Thyroid gland (tissue), 4 donors: ENCODE results near the gene GLTP. TPM values are rescaled to one million over a fixed set of nuclear protein-coding genes. Genes with fewer than 3 reads are reported as not detected.
"Not testable (repeated sequence)": the region's sequence is repeated elsewhere in the genome, so short reads cannot be mapped to it uniquely, and the experiment has no call there.

ENCODE experiments used
- DNase-seq, 2 donors: peaks; one replicate each; pipeline ENCODE4 v3.0.0-alpha.2; 2019
- H3K27ac ChIP-seq, 3 donors: fragments of 200-600 bp; sonication (generic); 1 replicate in 2 of 3; 2 replicates in 1 of 3; pipeline ENCODE4 v1.5.1; 2016 to 2019; ENCODE audit warnings: mild to moderate bottlenecking in 1 of 3, moderate library complexity in 1 of 3
- H3K27me3 ChIP-seq: fragments of 200-600 bp; sonication (generic); one replicate; pipeline ENCODE4 v1.5.1; 2019
- H3K36me3 ChIP-seq, 2 donors: fragments of 200-600 bp; sonication (generic); one replicate each; pipeline ENCODE4 v1.5.1; 2016 to 2019
- H3K4me1 ChIP-seq, 2 donors: fragments of 200-600 bp; sonication (generic); one replicate each; pipeline ENCODE4 v1.5.1; 2017 to 2019
- H3K4me3 ChIP-seq, 3 donors: fragments of 200-600 bp; sonication (generic); replicated peaks in 1 of 3; 1 replicate in 2 of 3; 2 replicates in 1 of 3; pipeline ENCODE4 v1.5.1; 2016; ENCODE audit warnings: mild to moderate bottlenecking in 1 of 3
- H3K9me3 ChIP-seq: fragments of 200-600 bp; sonication (generic); one replicate; pipeline ENCODE4 v1.5.1; 2017
- CTCF ChIP-seq, 6 experiments: fragments of 200-600 bp in 3 of 6; fragments of 450-650 bp in 3 of 6; sonication (generic) in 3 of 6; IDR thresholded peaks; one replicate each; pipeline ENCODE4 v1.5.1; 2016 to 2019; ENCODE audit warnings: antibody characterized with exemption in 6 of 6, mild to moderate bottlenecking in 2 of 6, inconsistent platforms in 1 of 6, moderate library complexity in 1 of 6
- POLR2A ChIP-seq, 2 donors: fragments of 450-650 bp; IDR thresholded peaks; one replicate each; pipeline ENCODE4 v1.6.1; 2017; ENCODE audit warnings: antibody characterized with exemption in 2 of 2, mild to moderate bottlenecking in 2 of 2, moderate library complexity in 1 of 2
- WGBS, 2 donors: methylation state at CpG; one replicate each; pipeline ENCODE4 v1.1.5; 2017; 5-methylcytosine and 5-hydroxymethylcytosine counted together
- intact Hi-C: fragments of 100-400 bp; cut with DNase I; formaldehyde crosslinking; loops from one replicate; pipeline ENCODE4 v1.15.1; 2023
- total RNA-seq, 4 donors: library from RNA; depleted of rRNA; stranded (reverse); fragments of >200 nt; gene quantifications; one replicate each; pipeline ENCODE4 v1.2.3, GENCODE V29; 2016

The GLTP gene
- total RNA-seq, 4 donors from 2014 or later = 49.9 to 72.0 (median 60.2) TPM

DNA sequence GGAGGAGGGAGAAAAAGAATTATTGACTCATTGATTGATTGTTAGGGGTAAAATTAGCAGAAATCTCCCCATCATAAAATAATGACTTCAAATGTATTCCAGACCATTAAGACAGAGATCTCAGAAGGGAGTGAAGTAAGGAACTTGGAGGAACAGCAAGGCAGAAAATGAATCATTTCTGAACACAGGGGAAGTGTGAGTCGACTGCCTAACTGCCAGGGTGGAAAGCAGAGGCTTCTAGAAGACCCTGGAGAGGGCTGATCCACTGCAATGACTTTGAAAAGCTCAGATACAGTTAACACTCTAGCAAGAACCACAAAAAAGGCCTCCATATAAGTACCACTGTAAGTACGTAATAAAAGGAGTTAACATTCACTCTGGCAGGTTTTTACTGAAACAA is 9.7 kb downstream of the GLTP start:
- no peak overlapping the region for H3K4me3 ChIP-seq
- H3K36me3 ChIP-seq = no peaks in the 10 kb centered on the region
- intact Hi-C loops = no loop called here
- DNase-seq = no peak
- H3K27ac ChIP-seq = no peak overlapping the region
- H3K4me1 ChIP-seq = peaks cover 18 to 35% of the 10 kb centered on the region in 2 donors
- H3K9me3 ChIP-seq = no peaks in the 10 kb centered on the region
- no peaks in the 10 kb centered on the region for H3K27me3 ChIP-seq
- TF ChIP-seq POLR2A (IDR thresholded peaks at IDR 0.05) = no peak
- WGBS, 2 donors = 82 to 88% methylated on average over 2 of the region's 2 CpGs

DNA sequence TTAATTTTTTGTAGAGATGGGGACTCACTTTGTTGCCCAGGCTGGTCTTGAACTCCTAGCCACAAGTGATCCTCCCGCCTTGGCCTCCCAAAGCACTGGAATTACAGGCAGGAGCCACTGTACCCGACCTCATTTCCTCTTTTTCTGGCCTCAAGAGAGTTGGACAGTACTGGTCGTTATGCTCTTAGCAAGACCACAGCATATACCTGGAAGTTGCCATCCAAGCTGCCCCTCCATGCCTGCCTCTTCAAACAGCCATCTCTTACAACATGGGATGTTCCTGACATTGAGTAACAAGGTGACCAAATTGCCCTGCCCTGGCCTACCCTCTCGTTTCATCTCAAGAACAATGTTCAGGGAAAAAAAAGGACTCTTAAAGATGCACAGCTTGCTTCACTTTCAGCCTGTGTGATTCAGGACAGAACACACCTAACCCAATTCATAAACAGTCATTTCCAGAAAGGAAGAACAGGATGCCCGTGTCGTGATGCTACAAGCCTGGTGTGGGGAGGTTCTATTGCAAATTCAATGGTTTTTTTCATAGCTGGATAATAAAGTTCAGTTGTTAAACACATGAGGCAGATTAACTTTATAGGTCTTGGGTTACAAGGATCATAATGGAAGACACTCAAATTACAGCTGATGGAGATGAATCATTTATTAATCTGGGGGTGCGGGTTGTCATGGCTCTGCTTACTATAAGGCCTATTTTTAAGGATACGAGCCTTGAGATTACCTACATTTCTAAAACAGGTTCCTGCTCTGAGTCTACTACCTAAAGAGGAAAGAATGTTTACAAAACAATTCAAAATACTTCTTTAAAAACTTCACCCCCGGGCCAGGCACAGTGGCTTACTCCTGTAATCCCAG is 11.9 kb downstream of the GLTP start:
- 81 to 88% methylated on average over 9 of the region's 9 CpGs for WGBS, 2 donors
- Histone ChIP-seq H3K4me1 (peaks cover 28 to 39% of the 10 kb centered on the region in 2 donors), H3K4me3 (no peak overlapping the region), H3K27me3 (no peaks in the 10 kb centered on the region), H3K9me3 (no peaks in the 10 kb centered on the region), H3K36me3 (no peaks in the 10 kb centered on the region), H3K27ac (peak overlapping the region in 1 of 3 donors; percentile 4)
- no peak for TF ChIP-seq CTCF (IDR thresholded peaks at IDR 0.05)
- TF ChIP-seq POLR2A (IDR thresholded peaks at IDR 0.05) = no peak
- intact Hi-C loops = no loop called here
- DNase-seq = no peak

GRCh38 chr12:109864916-109865315 is 15.4 kb downstream of the GLTP start:
- no peak for TF ChIP-seq CTCF (IDR thresholded peaks at IDR 0.05)
- no peak for TF ChIP-seq POLR2A (IDR thresholded peaks at IDR 0.05)
- Histone ChIP-seq H3K27ac (peak overlapping the region; percentile 74 to 85 (median 77)), H3K36me3 (no peaks in the 10 kb centered on the region), H3K4me1 (peaks cover 38 to 59% of the 10 kb centered on the region in 2 donors), H3K9me3 (no peaks in the 10 kb centered on the region), H3K27me3 (no peaks in the 10 kb centered on the region), H3K4me3 (no peak overlapping the region)
- DNase-seq = no peak
- WGBS, 2 donors = 30 to 44% methylated on average over 3 of the region's 3 CpGs
- intact Hi-C loops = no loop called here

DNA sequence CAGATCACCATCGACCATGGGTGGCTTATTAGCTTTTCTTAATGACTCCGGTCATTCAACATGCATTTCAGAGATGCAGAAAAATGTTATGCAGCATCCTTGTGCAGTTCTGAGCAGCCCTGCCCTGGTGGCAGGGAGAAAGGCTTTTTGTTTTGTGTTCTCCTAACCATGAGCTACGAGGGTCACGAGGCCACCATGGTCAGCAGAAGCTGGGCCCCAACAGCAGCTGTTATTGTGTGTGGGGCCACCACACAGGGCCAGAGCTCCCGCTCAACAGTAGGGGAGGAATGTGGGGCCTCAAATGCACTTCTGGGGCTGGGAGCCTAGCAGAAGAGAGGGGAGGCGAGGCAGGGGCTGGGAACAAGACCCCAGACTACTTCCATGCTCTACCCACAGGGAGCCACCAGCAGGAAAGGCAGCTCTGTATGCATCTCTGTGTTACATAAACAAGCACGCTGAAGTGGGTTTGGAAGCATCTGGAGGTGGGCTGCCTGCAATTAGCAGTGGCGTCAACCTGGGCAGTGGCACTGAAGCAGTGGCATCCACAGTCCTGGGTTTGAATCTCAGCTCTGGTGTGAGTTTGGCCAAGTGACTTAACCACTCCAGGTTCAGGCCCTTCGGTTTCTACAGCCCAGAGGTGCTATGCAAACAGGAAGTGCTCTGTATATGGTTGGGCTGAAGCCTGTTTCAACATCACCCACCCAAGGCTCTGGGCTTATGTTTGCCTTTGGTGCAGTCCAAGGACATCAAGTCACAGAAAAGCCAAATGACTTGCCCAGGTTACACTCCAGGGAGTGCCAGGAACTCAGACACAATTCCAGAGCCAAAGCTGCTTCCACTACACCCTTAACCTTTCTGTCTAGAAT is 16.3 kb downstream of the GLTP start:
- peak; percentile 57 to 76 for DNase-seq
- peaks cover 38 to 59% of the 10 kb centered on the region in 2 donors for H3K4me1 ChIP-seq
- H3K27me3 ChIP-seq = no peaks in the 10 kb centered on the region
- H3K36me3 ChIP-seq = no peaks in the 10 kb centered on the region
- TF ChIP-seq CTCF (IDR thresholded peaks at IDR 0.05) = no peak
- peak in 1 of 2 donors; percentile 10 for TF ChIP-seq POLR2A (IDR thresholded peaks at IDR 0.05)
- no peaks in the 10 kb centered on the region for H3K9me3 ChIP-seq
- intact Hi-C loops = no loop called here
- WGBS, 2 donors = 64 to 76% methylated on average over 9 of the region's 9 CpGs
- no peak overlapping the region for H3K4me3 ChIP-seq
- H3K27ac ChIP-seq = peak overlapping the region; percentile 77 to 85 (median 78)

- H3K27me3 ChIP-seq, intact Hi-C loops, H3K9me3 ChIP-seq, H3K36me3 ChIP-seq, H3K4me3 ChIP-seq, DNase-seq: not testable (repeated sequence)
- Histone ChIP-seq H3K27ac (peak overlapping the region in 2 of 3 donors; percentile 61 to 85), H3K4me1 (peaks cover 38 to 59% of the 10 kb centered on the region in 2 donors)
- WGBS, 2 donors = 93 to 95% methylated on average over 9 of the region's 9 CpGs
Measured at GRCh38 chr12:109862491-109862890, 17.9 kb downstream of the GLTP start.
